ENCODE data around the gene INPP1.

DNA sequence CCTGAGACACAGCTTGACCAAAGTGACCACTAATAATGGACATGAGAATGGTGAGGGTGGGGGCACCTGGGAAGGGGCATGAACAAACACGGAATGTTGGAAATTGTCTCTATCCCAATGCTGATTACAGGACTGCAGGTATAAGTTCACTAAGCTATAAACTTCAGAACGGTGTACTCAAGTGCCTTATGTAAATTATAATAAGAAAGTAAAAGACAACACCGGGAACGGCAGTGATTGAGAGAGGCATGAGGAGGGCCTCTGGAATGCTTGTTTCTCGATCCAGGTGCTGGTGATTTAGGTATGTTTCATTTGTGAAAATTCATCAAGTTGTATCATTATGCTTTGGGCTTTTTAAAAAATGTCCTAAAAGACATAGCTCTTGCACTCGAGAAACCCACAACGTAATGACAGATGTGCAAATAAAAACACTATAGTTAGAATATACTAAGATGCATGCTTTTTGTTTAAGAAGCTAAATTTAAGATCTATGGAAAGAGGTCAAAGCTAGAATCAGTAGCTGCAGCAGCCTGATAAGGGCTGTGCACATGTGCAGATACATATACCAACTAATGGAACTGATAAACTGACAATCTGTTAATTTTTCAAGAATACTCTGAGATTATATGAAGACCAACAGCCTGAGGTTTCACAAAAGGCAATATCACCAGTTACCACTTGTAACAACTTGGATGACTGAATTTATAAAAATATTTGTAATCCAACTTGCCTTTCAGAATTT lies 31.3 kb upstream of the INPP1 start:
- TF ChIP-seq, protein P1, sequence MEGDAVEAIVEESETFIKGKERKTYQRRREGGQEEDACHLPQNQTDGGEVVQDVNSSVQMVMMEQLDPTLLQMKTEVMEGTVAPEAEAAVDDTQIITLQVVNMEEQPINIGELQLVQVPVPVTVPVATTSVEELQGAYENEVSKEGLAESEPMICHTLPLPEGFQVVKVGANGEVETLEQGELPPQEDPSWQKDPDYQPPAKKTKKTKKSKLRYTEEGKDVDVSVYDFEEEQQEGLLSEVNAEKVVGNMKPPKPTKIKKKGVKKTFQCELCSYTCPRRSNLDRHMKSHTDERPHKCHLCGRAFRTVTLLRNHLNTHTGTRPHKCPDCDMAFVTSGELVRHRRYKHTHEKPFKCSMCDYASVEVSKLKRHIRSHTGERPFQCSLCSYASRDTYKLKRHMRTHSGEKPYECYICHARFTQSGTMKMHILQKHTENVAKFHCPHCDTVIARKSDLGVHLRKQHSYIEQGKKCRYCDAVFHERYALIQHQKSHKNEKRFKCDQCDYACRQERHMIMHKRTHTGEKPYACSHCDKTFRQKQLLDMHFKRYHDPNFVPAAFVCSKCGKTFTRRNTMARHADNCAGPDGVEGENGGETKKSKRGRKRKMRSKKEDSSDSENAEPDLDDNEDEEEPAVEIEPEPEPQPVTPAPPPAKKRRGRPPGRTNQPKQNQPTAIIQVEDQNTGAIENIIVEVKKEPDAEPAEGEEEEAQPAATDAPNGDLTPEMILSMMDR (optimal IDR thresholded peaks at IDR 0.05 in 1 of 3, IDR thresholded peaks at IDR 0.05 in 1 of 3, conservative IDR thresholded peaks at IDR 0.05 in 1 of 3; ENCODE audit: extremely low read depth in 1 of 3, insufficient read depth in 2 of 3, low read length in 3 of 3) = no peak
- no peak for TF ChIP-seq EZH2 (IDR thresholded peaks at IDR 0.05; ENCODE audit: low read length)
